Measurements from ENCODE around the gene RERE.

DNA sequence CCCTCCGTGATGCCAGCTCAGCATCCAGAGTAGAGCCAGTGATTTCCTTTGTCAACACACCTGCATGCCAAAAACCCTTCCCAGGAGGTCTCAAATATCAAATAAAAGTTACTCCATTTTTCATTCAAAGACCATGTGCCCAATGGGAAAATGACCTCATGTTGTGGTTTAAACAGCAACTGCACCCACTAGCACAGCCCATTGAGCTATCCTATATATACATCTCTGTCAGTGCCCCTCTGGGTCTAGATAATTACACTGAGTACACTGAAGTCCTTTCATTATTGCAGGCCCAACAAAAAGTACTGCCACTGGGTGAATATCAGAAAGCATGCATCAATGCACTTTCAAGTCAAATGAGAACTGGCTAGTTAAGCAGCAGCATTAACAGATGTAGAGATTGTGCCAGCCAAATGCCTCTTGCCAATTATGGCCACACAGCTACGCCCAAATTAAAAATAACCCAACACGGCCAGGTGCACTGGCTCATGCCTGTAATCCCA, 381.8 kb downstream of the RERE start:
- TF ChIP-seq KLF9 (tag by site-specific recombination; IDR thresholded peaks at IDR 0.05; ENCODE audit: low read depth) (no peak), ZNF354C (tag by site-specific recombination; IDR thresholded peaks at IDR 0.05; ENCODE audit: borderline replicate concordance, low read depth) (no peak), ZBTB20 (tag by site-specific recombination; IDR thresholded peaks at IDR 0.05) (no peak), SP3 (tag by site-specific recombination; IDR thresholded peaks at IDR 0.05) (no peak), CTCF (tag by site-specific recombination; IDR thresholded peaks at IDR 0.05) (no peak), ZNF274 (IDR thresholded peaks at IDR 0.05; ENCODE audit: low read length) (no peak), ZNF274 (tag by site-specific recombination; IDR thresholded peaks at IDR 0.05; ENCODE audit: borderline replicate concordance) (no peak)
- TF ChIP-seq, protein P1, sequence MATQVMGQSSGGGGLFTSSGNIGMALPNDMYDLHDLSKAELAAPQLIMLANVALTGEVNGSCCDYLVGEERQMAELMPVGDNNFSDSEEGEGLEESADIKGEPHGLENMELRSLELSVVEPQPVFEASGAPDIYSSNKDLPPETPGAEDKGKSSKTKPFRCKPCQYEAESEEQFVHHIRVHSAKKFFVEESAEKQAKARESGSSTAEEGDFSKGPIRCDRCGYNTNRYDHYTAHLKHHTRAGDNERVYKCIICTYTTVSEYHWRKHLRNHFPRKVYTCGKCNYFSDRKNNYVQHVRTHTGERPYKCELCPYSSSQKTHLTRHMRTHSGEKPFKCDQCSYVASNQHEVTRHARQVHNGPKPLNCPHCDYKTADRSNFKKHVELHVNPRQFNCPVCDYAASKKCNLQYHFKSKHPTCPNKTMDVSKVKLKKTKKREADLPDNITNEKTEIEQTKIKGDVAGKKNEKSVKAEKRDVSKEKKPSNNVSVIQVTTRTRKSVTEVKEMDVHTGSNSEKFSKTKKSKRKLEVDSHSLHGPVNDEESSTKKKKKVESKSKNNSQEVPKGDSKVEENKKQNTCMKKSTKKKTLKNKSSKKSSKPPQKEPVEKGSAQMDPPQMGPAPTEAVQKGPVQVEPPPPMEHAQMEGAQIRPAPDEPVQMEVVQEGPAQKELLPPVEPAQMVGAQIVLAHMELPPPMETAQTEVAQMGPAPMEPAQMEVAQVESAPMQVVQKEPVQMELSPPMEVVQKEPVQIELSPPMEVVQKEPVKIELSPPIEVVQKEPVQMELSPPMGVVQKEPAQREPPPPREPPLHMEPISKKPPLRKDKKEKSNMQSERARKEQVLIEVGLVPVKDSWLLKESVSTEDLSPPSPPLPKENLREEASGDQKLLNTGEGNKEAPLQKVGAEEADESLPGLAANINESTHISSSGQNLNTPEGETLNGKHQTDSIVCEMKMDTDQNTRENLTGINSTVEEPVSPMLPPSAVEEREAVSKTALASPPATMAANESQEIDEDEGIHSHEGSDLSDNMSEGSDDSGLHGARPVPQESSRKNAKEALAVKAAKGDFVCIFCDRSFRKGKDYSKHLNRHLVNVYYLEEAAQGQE (tag by site-specific recombination; IDR thresholded peaks at IDR 0.05): no peak

Data from HEK293 (cell line).